ENCODE results near the gene MUC7.

- no peak for TF ChIP-seq CTCF (IDR thresholded peaks at IDR 0.05; ENCODE audit: poor library complexity)
- TF ChIP-seq EZH2 (IDR thresholded peaks at IDR 0.05; ENCODE audit: borderline replicate concordance), result no peak
Measured at GRCh38 chr4:70488748-70489147, 16.8 kb downstream of the MUC7 start.
